GM18873 (cell line): ENCODE results near the gene ASB3.
"Not testable (repeated sequence)": the region's sequence is repeated elsewhere in the genome, so short reads cannot be mapped to it uniquely, and the experiment has no call there.

Experiments used
- ATAC-seq: cut with Tn5 transposase; IDR thresholded peaks from one replicate; pipeline ENCODE4 v1.9.1; 2021; ENCODE audit warnings: mild to moderate bottlenecking, moderate library complexity, moderate number of reproducible peaks; ENCODE audit not compliant: unreplicated experiment, low FRiP score

The ASB3 gene

GRCh38 chr2:53787614-53788289 lies 999 bp upstream of the ASB3 start:
- no peak for ATAC-seq

- peak; percentile 11 for ATAC-seq
These were observed 425 bp downstream of the ASB3 start for GRCh38 chr2:53786352-53786704.

- ATAC-seq, result no peak
These were observed 1.4 kb downstream of the ASB3 start for GRCh38 chr2:53785366-53785765.

GRCh38 chr2:53784436-53784835 lies 2.3 kb downstream of the ASB3 start:
- no peak for ATAC-seq

- ATAC-seq, result no peak
These were observed 4.1 kb downstream of the ASB3 start for GRCh38 chr2:53782676-53783075.

GRCh38 chr2:53780056-53780455 lies 6.7 kb downstream of the ASB3 start:
- no peak for ATAC-seq

GRCh38 chr2:53778536-53779162 lies 8.1 kb downstream of the ASB3 start:
- ATAC-seq, result no peak

- ATAC-seq, result no peak
These were observed 9.6 kb downstream of the ASB3 start for GRCh38 chr2:53777134-53777533.

GRCh38 chr2:53770264-53770663 lies 16.5 kb downstream of the ASB3 start:
- ATAC-seq, result no peak

- ATAC-seq, result no peak
These were observed 17.3 kb downstream of the ASB3 start for GRCh38 chr2:53769318-53769945.

- peak; percentile 38 for ATAC-seq
These were observed 18.6 kb downstream of the ASB3 start for GRCh38 chr2:53768242-53768542.

- ATAC-seq, result peak; percentile 85
These were observed 19.1 kb downstream of the ASB3 start, which contains the start of gene CHAC2 for GRCh38 chr2:53767405-53768241. CHAC2 (plus strand) TSS chr2:53767804; CDS start chr2:53767887, 83 bp downstream.

GRCh38 chr2:53765767-53766166 lies 21.0 kb downstream of the ASB3 start:
- no peak for ATAC-seq

- not testable (repeated sequence) for ATAC-seq
These were observed 29.5 kb downstream of the ASB3 start for GRCh38 chr2:53757206-53757605.

- ATAC-seq, result no peak
These were observed 30.1 kb downstream of the ASB3 start for GRCh38 chr2:53756644-53757043.

GRCh38 chr2:53755121-53755520 lies 31.6 kb downstream of the ASB3 start:
- no peak for ATAC-seq

- ATAC-seq, result no peak
These were observed 33.7 kb downstream of the ASB3 start for GRCh38 chr2:53753041-53753440.

GRCh38 chr2:53752385-53752784 lies 34.4 kb downstream of the ASB3 start:
- no peak for ATAC-seq

- ATAC-seq, result peak; percentile 97
These were observed 35.0 kb downstream of the ASB3 start for GRCh38 chr2:53751728-53752127.

- ATAC-seq, result no peak
These were observed 36.5 kb downstream of the ASB3 start for GRCh38 chr2:53750041-53750768.
